ENCODE results near the gene IRX5.

- no peak for TF ChIP-seq CTCF (IDR thresholded peaks at IDR 0.05; ENCODE audit: low read depth, low read length)
- no peak for TF ChIP-seq MAX (IDR thresholded peaks at IDR 0.05; ENCODE audit: low read depth, low read length)
- TF ChIP-seq POLR2A (IDR thresholded peaks at IDR 0.05; ENCODE audit: extremely low read depth, insufficient read length), result no peak
These were observed 129 bp downstream of the IRX5 start for GRCh38 chr16:54930869-54931119.

All from NB4 (cell line).